ENCODE data around the gene CFLAR.
A peak's percentile ranks its signal among the peaks of the same experiment; 100 is the strongest.

- TF ChIP-seq POLR2A (IDR thresholded peaks at IDR 0.05) (peak in 1 of 2 donors; percentile 62), CTCF (IDR thresholded peaks at IDR 0.05) (no peak), POLR2AphosphoS5 (IDR thresholded peaks at IDR 0.05; ENCODE audit: insufficient read depth in 1 of 2, low read depth in 1 of 2) (peak; percentile 91 to 97)
Observed at GRCh38 chr2:201071479-201072200, 44.3 kb upstream of the CFLAR start, which contains the start of the genes HYCC2 and NDUFB3.
